DND-41 (cell line): ENCODE measurements around the gene CEACAM3.

Experiments
- ATAC-seq: fragments of 200-7000 bp; cut with Tn5 transposase; 3 replicates; pipeline ENCODE4 v1.9.1; 2021; ENCODE audit warnings: low read depth; ENCODE audit not compliant: insufficient read depth
- DNase-seq: peaks from one replicate; pipeline ENCODE4 v3.0.0-alpha.2; 2020
- H2AFZ ChIP-seq: 2 replicates; pipeline ENCODE4 v1.6.0; 2012; ENCODE audit warnings: low read depth, low read length
- H3K27ac ChIP-seq: 2 replicates; pipeline ENCODE4 v1.5.1; 2012; ENCODE audit warnings: low read length, inconsistent platforms
- H3K27me3 ChIP-seq: fragments of 200-600 bp; sonication (generic); 2 replicates; pipeline ENCODE4 v1.6.0; 2012; ENCODE audit warnings: low read length, mild to moderate bottlenecking, inconsistent platforms; ENCODE audit not compliant: insufficient read depth, poor library complexity
- H3K36me3 ChIP-seq: 2 replicates; pipeline ENCODE4 v1.5.1; 2012; ENCODE audit warnings: low read length, inconsistent platforms; ENCODE audit not compliant: insufficient read depth
- H3K4me1 ChIP-seq: 2 replicates; pipeline ENCODE4 v1.5.1; 2012; ENCODE audit warnings: mild to moderate bottlenecking, low read length; ENCODE audit not compliant: insufficient read depth
- H3K4me2 ChIP-seq: 2 replicates; pipeline ENCODE4 v1.6.0; 2012; ENCODE audit warnings: mild to moderate bottlenecking, moderate library complexity, low read length, inconsistent platforms; ENCODE audit not compliant: insufficient read depth
- H3K4me3 ChIP-seq, 2 experiments: fragments of 200-600 bp in 1 of 2; shearing (Covaris generic) in 1 of 2; 2 replicates each; pipeline ENCODE4 v1.5.1; 2012 to 2016; ENCODE audit warnings: inconsistent platforms in 2 of 2, low read length in 2 of 2, mild to moderate bottlenecking in 2 of 2, low read depth in 1 of 2, moderate library complexity in 1 of 2
- H3K79me2 ChIP-seq: 2 replicates; pipeline ENCODE4 v1.6.0; 2012; ENCODE audit warnings: low read length, inconsistent platforms; ENCODE audit not compliant: insufficient read depth
- H3K9ac ChIP-seq: 2 replicates; pipeline ENCODE4 v1.6.0; 2012; ENCODE audit warnings: low read depth, mild to moderate bottlenecking, inconsistent platforms, low read length, moderate library complexity
- H3K9me3 ChIP-seq: 2 replicates; pipeline ENCODE4 v1.5.1; 2012; ENCODE audit warnings: low read length, moderate library complexity, mild to moderate bottlenecking, inconsistent platforms; ENCODE audit not compliant: insufficient read depth, severe bottlenecking
- H4K20me1 ChIP-seq: 2 replicates; pipeline ENCODE4 v1.6.0; 2012; ENCODE audit warnings: low read length; ENCODE audit not compliant: insufficient read depth
- CTCF ChIP-seq: IDR thresholded peaks from 2 replicates; pipeline ENCODE4 v1.5.1; 2012; ENCODE audit warnings: borderline replicate concordance, low read length, moderate library complexity, mild to moderate bottlenecking; ENCODE audit not compliant: poor library complexity, severe bottlenecking; ENCODE audit errors: extremely low read depth
- EZH2 ChIP-seq: IDR thresholded peaks from 3 replicates; pipeline ENCODE4 v1.6.1; 2012; ENCODE audit warnings: borderline replicate concordance, low read depth, mild to moderate bottlenecking, moderate library complexity, low read length, inconsistent platforms; ENCODE audit not compliant: severe bottlenecking

Gene CEACAM3

GRCh38 chr19:41753159-41753558 is 43.2 kb upstream of the CEACAM3 start:
- no peak for TF ChIP-seq EZH2
- peak; percentile 86 for TF ChIP-seq CTCF

DNA sequence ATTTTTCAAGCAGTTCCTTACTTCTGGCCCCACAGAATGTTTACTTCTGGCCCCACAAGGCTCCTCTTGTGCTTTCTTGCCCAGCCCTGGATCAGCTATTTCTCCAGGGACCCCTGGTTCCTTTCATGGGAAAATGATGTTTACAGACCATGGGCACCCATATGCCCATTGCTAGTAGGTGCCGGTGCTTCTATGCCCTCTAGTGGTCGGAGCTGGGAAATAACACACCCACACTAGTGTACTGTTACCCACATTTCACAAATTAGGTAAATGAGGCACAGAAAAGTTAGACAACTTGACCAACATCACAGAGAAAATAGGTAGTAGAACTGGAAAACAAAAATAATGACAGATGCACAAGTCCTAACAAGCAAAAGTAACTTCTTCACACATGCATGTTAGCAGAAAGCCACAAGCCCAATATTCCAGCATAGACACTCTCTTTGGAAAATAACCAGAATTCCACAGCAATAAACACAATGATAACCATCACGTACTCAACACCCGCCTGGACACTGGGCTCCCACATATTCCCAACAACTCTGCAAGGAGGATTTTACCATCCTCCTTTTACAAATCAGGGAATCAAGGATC is 42.4 kb upstream of the CEACAM3 start:
- ATAC-seq: peak; percentile 91
- no peak overlapping the region for H3K4me2 ChIP-seq
- H3K9ac ChIP-seq: no peak overlapping the region
- H4K20me1 ChIP-seq: peaks cover 2% of the 10 kb centered on the region; the same call in 1 of the 2 replicates
- no peaks in the 10 kb centered on the region for H3K9me3 ChIP-seq
- no peaks in the 10 kb centered on the region for H3K4me1 ChIP-seq
- no peak overlapping the region for H3K27ac ChIP-seq
- peak; percentile 71 for DNase-seq
- no peaks in the 10 kb centered on the region for H3K79me2 ChIP-seq
- H3K36me3 ChIP-seq: no peaks in the 10 kb centered on the region
- peaks cover 18% of the 10 kb centered on the region for H3K27me3 ChIP-seq
- TF ChIP-seq CTCF (peak; percentile 79), EZH2 (no peak)
- H2AFZ ChIP-seq: no peak overlapping the region
- H3K4me3 ChIP-seq: no peak overlapping the region

More at GRCh38 chr19:41753159-41753558, 43.2 kb upstream of the CEACAM3 start:
- Histone ChIP-seq H3K79me2 (no peaks in the 10 kb centered on the region), H3K9me3 (no peaks in the 10 kb centered on the region), H3K4me2 (no peak overlapping the region), H3K9ac (no peak overlapping the region), H3K4me1 (no peaks in the 10 kb centered on the region), H3K27ac (no peak overlapping the region), H3K4me3 (no peak overlapping the region), H4K20me1 (peaks cover 2% of the 10 kb centered on the region; the same call in 1 of the 2 replicates), H3K27me3 (peaks cover 10% of the 10 kb centered on the region), H2AFZ (no peak overlapping the region), H3K36me3 (no peaks in the 10 kb centered on the region)
- DNase-seq: peak; percentile 65
- peak; percentile 74; the same call in 2 of the 3 replicates for ATAC-seq

- no peak for ATAC-seq
- no peak for TF ChIP-seq EZH2
- TF ChIP-seq CTCF: no peak
- H3K27ac ChIP-seq: no peak within 1 kb of the TSS
These were observed 41.0 kb upstream of the CEACAM3 start, which contains the start of gene CEACAM6 for GRCh38 chr19:41755328-41755913. CEACAM6 (plus strand) TSS chr19:41755530; CDS start chr19:41755639, 109 bp downstream.

More at GRCh38 chr19:41755328-41755913, 41.0 kb upstream of the CEACAM3 start, which contains the start of gene CEACAM6:
- H3K9ac ChIP-seq: no peak within 1 kb of the TSS
- H3K4me3 ChIP-seq: no peak within 1 kb of the TSS
- no peak within 1 kb of the TSS for H3K4me2 ChIP-seq
- no peaks in the 10 kb centered on the region for H3K9me3 ChIP-seq
- peaks cover 2% of the 10 kb centered on the region; the same call in 1 of the 2 replicates for H4K20me1 ChIP-seq
- H3K4me1 ChIP-seq: no peaks in the 10 kb centered on the region
- no peaks in the 10 kb centered on the region for H3K79me2 ChIP-seq
- H2AFZ ChIP-seq: no peak within 1 kb of the TSS
- no peak for DNase-seq
- no peaks in the 10 kb centered on the region for H3K36me3 ChIP-seq
- H3K27me3 ChIP-seq: peaks cover 26% of the 10 kb centered on the region
